ENCODE results near the gene SERPINE2.
"Not testable (repeated sequence)": the region's sequence is repeated elsewhere in the genome, so short reads cannot be mapped to it uniquely, and the experiment has no call there.

SERPINE2 gene

DNA sequence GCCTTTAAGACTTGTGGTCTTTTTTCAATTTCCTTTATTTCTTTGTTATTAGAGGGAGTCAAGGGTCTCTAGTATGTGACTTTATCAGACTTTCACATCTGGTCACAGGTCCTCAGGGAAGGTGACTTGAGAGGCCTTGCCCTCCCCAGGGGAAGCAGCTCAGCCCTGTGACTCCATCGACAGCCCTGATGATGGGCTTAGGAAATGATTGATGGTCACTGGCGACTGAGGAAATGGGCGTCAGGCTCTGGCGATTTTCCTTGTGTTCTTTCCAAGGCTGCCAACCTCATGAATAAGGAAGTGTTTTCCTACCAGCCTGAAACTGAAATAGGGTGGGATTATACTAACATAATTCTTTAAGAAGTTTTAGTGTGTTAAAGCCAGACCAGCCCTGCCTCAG is 21.1 kb downstream of the SERPINE2 start:
- no peak for DNase-seq

DNA sequence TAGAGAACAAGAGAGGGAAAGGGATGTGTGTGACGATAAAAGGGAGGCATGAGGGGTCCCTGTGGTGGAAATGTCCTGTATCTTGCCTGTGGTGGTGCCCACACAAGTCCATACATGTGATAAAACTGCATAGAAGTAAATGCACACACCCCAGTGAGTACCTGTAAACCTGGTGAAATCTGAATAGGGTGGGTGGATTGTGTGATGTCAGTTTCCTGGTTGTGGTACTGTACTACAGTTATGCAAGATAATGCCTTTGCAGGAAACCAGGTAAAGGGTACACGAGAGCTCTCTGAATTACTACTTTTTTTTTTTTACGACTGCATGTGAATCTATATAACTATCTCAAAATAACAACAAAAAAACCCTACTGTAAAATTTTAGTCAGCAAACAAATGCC is 22.1 kb downstream of the SERPINE2 start:
- DNase-seq: no peak

DNA sequence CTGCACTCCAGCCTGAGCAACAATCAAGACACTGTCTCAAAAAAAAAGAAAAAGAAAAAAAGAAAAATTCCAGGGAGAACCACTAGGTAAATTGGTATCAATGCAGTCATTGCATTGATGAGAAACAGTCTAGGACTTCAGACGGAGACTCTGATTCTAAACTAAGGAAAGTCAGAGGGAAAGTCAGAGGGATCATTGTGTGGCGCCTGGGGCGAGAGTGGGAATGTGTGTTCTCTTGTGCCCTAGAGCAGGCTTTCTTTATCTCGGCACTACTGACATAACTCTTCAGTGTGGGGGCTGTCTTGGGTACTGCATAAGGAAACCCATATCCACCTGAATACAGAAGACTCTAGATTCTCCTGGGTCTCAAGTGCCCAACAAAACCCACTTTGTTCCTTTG is 24.8 kb downstream of the SERPINE2 start:
- no peak for DNase-seq

GRCh38 chr2:224011837-224012236 is 27.2 kb downstream of the SERPINE2 start:
- DNase-seq: no peak

DNA sequence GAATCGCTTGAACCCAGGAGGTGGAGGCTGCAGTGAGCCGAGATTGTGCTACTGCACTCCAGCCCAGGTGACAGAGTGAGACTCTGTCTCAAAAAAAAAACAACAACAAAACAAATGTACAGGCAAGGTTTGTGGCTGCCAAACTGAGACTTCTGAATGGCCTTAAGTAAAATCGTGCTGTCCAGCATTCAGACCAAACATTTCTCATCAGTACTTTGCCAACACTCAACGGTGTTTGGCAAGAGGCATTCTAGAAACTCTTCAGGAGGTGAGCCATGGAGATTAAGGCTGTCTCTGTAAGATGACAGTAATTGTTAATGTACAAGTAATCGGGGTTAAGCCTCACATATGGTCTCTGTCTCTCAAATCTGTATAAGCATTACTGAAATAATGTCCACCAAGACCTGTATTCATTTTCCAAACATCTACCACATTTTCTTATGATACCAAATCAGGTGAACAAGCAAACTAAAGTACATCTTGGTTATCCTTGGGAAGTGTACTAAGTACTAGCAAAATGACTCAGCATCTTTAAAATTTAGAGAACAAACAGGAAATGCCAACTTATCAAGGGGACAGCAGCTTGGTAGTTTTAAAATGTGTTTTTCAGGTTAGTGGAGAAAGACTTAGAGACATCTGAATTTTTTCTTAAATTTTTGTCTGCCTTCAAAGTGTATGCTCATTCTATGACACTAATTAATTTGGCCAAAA is 29.3 kb downstream of the SERPINE2 start:
- DNase-seq: no peak

GRCh38 chr2:224008702-224009261 is 30.3 kb downstream of the SERPINE2 start:
- DNase-seq: no peak

DNA sequence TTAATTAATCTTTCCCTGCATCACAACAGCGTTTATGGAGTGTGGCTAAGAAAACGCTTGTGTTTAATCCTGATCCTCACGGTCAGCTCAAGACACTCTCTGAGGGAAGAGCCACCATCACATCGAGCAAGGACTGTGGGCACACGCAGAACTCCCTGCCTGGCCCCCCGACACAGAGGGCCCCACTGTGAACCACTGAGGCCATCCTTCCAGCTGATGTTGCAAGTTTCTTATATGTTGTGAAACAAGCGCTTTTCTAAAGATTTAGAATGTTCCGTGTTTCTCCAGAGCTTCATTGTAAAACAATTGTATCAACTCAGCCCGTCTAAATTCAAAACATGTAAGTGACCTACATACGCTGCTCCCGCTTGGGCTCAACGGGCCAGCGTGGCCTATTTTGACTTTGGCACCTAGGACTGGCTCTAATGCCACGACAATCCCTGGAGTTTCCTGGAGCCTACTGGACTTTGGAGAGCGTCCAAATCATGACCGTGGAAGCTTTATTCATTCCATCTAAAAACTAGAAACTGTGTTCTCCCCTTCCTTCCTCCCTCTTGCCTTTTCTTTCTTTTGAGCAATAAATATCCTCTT is 34.9 kb downstream of the SERPINE2 start:
- DNase-seq: peak in 25 of 56 donors; percentile 2 to 56 (median 23)

GRCh38 chr2:224000662-224001061 is 38.4 kb downstream of the SERPINE2 start:
- not testable (repeated sequence) for DNase-seq

- no peak for DNase-seq
Measured at GRCh38 chr2:223999862-224000261, 39.2 kb downstream of the SERPINE2 start.

DNA sequence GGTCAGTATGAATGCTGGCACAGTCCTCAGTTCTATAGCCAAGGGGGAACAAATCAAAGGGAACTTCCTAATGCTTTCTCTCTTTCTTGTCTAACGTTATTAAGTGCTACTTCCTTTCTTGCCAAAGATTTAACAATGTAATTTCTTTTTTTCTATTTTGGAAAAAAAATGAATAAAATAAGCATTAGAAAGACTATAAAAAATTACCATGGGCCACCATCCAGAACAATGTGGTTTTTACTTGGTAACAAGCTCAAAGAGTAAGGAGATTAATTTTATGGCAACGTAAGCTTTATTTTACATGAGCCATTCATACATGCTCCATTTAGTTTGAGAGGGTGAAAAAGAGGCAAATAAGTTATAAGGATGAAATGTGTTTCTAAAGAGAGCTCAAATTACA is 40.1 kb downstream of the SERPINE2 start:
- DNase-seq: no peak

DNA sequence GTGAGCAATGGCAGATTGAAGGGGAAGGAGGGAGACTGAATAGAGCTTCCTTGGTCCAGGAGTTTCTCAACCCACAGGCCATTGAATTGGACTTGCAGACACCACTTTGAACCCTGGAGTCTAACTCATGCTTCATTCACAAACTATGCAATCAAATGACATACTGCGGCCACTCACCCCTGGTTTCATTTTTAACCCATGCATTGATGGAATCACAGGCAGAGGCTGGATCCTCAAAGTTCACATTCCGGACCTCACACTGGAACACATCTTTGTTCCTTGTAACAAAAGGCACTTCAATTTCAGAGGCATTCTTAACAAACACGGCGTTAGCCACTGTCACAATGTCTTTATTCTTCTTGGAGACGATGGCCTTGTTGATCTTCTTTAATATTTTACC is 41.1 kb downstream of the SERPINE2 start:
- no peak for DNase-seq

DNA sequence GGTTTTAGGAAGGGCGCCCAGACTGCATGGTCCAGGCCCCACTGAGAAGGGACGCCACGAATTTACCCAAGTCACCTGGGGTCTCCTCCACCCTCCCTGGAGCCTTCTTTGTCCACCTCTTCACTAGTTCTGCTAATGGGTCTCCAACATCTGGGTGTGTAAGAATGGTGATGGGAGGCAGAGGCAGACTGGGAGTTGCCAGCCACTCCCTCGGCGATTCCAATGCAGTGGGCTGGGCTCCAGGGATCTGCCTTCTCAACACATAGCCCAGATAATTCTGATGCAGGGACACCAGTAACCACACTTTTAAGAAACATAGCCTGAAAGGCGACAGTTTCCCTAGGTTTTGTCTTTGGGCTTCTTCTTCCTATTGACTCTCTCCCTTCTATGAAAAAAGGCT is 42.7 kb downstream of the SERPINE2 start:
- DNase-seq: no peak

- no peak for DNase-seq
Measured at GRCh38 chr2:223995569-223995968, 43.5 kb downstream of the SERPINE2 start.

DNA sequence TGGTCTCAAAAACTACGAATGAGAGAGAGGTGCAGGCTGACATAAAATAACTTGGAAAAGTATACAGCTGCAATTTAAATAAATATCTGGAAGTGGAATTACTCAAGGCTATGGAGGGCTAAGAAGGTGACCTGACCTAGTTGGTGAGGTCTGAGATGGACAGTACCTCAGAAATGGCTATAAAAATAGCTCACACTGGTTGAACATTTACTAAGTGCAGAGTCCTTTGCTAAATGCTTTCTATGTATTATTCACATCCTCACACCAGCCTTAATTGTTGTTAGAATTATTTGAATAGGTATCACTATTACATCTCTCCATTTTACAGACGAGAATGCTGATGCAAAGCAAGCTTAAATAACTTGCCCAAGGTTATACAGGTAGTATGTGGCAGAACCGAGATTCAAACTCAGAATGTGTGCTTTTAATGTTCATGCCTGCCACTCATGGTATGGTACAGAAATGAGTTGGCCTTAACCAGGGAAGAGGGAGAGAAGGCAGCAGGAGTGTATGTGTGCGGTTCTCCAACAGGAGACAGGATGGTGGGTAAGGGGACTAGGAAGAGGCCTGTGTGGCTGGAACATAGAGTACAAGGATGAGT is 44.4 kb downstream of the SERPINE2 start:
- DNase-seq: no peak

GRCh38 chr2:223993634-223994232 is 45.4 kb downstream of the SERPINE2 start:
- peak in 39 of 56 donors; percentile 2 to 85 (median 31) for DNase-seq

DNA sequence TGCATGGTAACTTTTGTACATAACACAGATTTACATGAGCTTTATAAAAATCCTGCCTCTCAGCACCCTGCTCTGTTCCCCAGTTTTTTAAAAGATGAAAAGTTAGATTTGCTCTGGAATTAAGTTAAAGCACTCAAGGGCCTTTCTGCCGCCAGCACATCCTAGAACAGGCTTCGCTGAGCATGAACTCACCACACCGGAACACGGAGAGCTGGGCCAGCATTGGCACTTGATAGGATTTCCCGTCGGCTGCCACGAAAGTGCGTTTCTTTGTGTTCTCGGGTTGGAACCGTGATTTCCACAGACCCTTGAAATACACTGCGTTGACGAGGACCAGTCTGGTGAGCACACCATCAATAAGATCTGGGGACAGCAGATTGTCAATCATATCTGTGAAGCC is 47.5 kb downstream of the SERPINE2 start:
- DNase-seq: peak in 1 of 56 donors; percentile 7

- no peak for DNase-seq
Measured at GRCh38 chr2:223989856-223990232, 49.2 kb downstream of the SERPINE2 start.

DNA sequence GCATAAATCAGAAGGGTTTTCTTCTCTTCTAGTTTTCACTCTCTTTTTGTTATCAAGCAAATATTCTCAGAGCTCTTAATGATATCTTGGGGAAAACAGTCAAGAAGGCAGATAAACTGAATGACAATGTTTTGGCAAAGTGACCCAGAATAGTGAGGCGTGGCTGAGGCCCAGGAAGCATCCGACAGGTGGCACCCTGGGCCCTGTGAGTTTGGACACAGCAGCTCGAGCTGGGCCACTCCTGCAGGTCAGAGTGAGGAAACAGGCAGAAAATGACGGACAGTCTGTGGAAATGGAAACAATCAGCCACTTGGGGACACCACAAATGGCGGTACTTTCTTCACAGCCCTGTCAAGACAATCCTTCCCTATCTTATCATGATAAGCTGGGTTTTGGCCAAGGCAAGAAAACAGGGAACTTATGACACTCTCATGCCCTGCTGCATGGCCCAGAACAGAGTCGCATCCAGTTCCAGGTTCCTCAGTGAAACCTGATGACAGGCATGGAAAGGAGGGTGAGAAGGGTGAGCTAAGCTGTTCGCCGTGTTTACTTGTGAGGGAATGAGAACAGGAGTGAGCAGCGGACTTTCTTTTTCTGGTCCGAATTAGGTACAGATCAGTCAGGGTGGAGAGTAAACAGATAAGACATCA is 49.8 kb downstream of the SERPINE2 start:
- no peak for DNase-seq

- no peak for DNase-seq
Measured at GRCh38 chr2:223981241-223981640, 57.8 kb downstream of the SERPINE2 start.

- no peak for DNase-seq
Measured at GRCh38 chr2:223980803-223981202, 58.3 kb downstream of the SERPINE2 start.

GRCh38 chr2:223980397-223980735 is 58.7 kb downstream of the SERPINE2 start:
- DNase-seq: no peak
